DMS79 treated with DMSO at 0.1 percent for 48 hours (cell line): Measurements from ENCODE around the gene GALNT17.

Experiments
- DNase-seq: peaks from one replicate; lab custom pipeline; 2025; lab: John Stamatoyannopoulos, UW

Gene GALNT17

GRCh38 chr7:71459132-71459531, 327.2 kb downstream of the GALNT17 start:
- no peak for DNase-seq

GRCh38 chr7:71461572-71461971, 329.6 kb downstream of the GALNT17 start:
- DNase-seq = no peak

DNA sequence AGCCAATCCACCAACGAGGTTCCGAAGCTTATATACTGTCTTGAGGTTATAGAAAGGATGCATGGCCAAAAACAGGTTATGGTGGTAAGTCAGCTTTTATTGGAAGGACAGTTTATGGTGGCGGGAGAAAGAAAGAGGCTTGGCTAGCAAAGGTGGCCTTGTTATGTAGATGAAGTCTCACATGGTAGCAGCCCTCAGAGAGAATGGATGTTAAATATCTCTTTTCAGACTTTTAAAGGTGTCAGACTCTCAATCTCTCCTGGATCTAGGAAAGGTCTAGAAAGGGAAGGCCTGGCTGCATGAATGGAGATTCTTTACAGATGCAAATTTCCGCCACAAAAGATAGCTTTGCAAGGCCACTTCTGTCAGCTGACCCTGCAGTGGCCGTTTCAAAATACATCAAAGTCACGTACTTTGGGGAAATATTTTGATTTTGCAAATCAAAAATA, 333.8 kb downstream of the GALNT17 start:
- no peak for DNase-seq

DNA sequence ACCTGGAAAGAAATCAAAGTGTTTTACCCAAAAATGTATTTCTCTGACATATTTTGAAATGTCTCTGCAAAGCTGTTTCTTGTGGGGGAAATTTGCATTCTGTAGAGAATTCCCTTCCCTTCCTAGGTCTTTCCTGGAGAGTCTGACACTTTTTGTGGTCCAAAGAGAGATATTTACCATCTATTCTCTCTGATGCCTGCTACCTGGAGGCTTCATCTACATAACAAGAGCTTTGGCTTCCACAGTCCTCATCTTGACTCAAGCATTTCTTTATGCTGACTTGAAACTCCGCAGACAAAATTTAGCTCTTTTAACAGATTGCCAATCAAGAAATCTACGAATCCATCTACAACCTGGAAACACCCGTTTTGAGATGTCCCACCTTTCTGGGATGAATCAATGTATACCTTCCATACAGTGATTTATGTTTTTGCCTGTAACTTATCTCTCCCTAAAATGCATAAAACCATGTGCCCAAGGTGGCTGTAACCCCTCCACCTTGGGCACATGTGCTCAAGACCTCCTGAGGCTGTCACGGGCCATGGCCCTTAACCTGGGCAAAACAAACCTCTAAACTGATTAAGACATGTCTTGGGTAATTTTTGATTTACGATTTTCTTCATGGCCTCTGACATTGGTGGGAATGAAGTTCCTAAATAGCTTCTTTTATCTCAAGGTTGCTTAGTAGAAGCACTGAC, 334.7 kb downstream of the GALNT17 start:
- DNase-seq = no peak

GRCh38 chr7:71470326-71470725, 338.4 kb downstream of the GALNT17 start:
- DNase-seq = no peak

DNA sequence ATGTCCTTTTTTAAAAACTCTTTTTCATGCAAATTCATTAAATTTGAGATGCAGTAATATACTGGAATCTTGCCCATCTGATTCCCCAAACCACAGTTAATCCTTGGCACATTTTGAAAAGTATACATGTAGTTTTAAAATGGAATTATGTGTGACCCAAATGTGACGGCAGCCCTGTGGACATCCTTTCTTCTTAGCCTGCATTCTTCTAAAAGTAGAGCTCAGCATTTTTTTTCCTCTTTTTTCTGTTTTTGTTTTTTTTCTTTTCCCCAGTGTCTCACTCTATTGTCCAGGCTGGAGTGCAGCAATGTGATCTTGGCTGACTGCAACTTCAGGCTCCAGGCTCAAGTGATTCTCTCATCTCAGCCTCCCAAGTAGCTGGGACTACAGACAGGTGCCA, 338.9 kb downstream of the GALNT17 start:
- DNase-seq = no peak

GRCh38 chr7:71472962-71473361, 341.0 kb downstream of the GALNT17 start:
- DNase-seq = no peak

- no peak for DNase-seq
These were observed 341.5 kb downstream of the GALNT17 start for GRCh38 chr7:71473366-71473967.

- no peak for DNase-seq
These were observed 345.5 kb downstream of the GALNT17 start for GRCh38 chr7:71477441-71477840.

DNA sequence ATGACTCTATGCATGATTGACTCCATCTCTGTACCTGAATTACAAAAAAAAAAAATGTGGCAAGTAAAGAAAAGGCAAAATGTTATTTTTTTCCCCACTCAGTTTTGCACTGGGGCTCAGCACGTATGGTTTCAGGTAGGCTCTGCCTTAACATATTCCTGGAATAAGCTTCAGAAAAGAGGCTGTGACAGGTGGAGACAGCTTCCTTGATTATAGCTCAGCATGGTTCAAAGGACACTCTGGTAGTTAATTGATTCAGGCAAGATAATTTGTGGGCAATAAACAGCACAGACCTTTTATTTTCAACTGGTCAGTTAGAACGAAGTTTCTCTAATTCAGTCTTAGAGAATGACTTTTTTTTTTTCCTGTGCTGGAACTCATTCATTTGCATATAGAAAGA, 347.3 kb downstream of the GALNT17 start:
- no peak for DNase-seq

DNA sequence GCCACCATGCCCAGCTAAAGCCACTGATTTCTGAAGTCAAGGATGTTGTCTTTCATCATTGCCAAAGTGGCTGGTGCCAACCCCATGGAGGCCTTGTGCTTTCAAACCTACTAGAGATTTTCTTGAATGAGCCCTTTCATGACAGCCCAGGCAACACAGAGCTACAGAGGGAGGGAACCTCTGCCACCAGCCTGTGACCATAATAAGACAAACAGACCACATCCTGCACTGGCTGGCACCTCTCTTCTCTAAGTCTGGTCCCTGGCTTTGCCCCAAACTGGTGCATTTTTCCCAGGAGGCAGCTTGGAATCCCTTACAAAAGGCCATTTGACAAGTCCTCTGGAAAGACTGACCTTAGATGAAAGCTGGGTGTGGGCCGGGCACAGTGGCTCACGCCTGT, 348.8 kb downstream of the GALNT17 start:
- no peak for DNase-seq

GRCh38 chr7:71482284-71482683, 350.3 kb downstream of the GALNT17 start:
- no peak for DNase-seq

DNA sequence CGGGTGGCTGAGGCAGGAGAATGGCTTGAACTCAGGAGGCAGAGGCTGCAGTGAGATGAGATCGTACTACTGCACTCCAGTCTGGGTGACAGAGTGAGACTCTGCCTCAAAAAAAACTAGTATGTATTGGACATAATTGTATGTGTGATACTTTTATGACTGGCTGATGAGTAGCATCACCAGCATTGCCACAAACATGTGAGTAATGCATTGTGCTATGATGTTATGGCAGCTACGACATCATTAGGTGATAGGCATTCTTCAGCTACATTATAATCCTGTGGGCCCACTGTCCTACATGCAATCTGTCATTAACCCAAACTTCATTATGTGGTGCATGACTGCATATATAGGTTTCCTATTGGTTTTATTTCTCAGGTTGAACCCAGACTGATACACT, 352.4 kb downstream of the GALNT17 start:
- no peak for DNase-seq

- no peak for DNase-seq
These were observed 353.6 kb downstream of the GALNT17 start for GRCh38 chr7:71485586-71485985.

GRCh38 chr7:71486414-71486813, 354.5 kb downstream of the GALNT17 start:
- DNase-seq = no peak

GRCh38 chr7:71486856-71487628, 355.1 kb downstream of the GALNT17 start:
- no peak for DNase-seq

DNA sequence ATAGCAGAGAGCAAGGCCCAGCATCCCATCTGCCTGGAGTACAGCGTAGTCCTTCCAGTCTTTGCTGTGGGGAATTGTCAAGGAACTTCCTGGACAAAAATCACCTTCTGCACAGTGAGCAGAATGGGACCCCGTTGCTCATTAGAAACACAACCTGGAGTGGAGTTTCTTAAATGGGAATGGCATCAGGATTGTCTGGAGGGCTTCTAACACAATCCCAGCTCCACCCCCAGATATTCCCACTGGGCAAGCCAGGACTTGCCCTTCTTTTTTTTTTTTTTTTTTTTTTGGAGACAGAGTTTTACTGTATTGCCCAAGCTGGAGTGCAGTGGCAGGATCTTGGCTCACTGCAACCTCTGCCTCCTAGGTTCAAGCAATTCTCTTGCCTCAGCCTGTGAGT, 356.4 kb downstream of the GALNT17 start:
- no peak for DNase-seq

- no peak for DNase-seq
These were observed 359.4 kb downstream of the GALNT17 start for GRCh38 chr7:71491336-71491735.

- DNase-seq = no peak
These were observed 363.9 kb downstream of the GALNT17 start for GRCh38 chr7:71495828-71496227.

GRCh38 chr7:71497256-71497946, 365.5 kb downstream of the GALNT17 start:
- no peak for DNase-seq

GRCh38 chr7:71498381-71498780, 366.4 kb downstream of the GALNT17 start:
- no peak for DNase-seq

- no peak for DNase-seq
These were observed 372.9 kb downstream of the GALNT17 start for GRCh38 chr7:71504697-71505441.
